Urothelium cell line (cell line): ENCODE data around the gene STX8.
"Not testable (repeated sequence)": the region's sequence is repeated elsewhere in the genome, so short reads cannot be mapped to it uniquely, and the experiment has no call there.

Experiments used
- DNase-seq: peaks from one replicate; pipeline ENCODE4 v3.0.0; 2011; ENCODE audit warnings: low spot score, mixed read lengths
- FAIRE-seq: peaks from 2 replicates; lab custom pipeline; 2011; peaks lifted over from hg19 to GRCh38; lab: Jason Lieb, UNC

STX8 gene, protein sequence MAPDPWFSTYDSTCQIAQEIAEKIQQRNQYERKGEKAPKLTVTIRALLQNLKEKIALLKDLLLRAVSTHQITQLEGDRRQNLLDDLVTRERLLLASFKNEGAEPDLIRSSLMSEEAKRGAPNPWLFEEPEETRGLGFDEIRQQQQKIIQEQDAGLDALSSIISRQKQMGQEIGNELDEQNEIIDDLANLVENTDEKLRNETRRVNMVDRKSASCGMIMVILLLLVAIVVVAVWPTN

DNA sequence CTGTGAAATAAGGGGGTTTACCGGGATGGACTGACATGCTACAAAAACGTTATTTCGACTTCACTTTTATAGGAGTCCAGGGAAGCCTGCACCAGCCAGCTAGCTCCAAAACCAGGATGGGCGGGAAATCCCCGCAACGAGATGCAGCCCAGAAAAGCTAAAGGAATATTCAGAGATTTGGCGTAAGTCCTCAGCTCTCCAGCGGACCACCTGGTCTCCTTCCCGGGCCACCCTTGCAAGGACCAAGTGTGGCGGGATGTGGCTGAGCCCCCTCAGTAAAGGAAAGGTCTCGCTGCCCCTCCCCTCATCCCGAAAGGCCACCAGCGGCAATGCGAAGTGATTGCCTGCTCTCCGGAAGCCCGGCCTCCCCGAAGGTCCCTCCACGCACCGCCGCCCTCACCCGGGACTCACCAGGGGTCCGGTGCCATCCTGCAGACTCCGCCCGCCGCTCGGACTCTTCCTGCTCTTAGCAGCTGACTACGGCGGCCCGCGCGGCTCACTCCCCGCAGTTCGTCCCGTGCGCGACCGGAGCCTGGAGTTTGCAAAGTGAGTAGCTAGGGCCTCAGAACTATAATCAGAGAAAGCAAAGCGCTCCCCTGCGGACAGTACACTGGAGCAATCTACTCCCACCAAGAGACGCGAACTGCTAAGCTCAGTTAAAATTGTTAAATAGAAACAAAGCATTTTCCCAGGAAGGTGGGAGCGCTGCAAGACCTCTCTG, at the start of gene STX8:
TSS of gene STX8 (minus strand) at position 440 of the 721 bp plus-strand sequence. CDS start at position 428, 12 bp downstream.
- no peak for FAIRE-seq
- peak; percentile 77 for DNase-seq

DNA sequence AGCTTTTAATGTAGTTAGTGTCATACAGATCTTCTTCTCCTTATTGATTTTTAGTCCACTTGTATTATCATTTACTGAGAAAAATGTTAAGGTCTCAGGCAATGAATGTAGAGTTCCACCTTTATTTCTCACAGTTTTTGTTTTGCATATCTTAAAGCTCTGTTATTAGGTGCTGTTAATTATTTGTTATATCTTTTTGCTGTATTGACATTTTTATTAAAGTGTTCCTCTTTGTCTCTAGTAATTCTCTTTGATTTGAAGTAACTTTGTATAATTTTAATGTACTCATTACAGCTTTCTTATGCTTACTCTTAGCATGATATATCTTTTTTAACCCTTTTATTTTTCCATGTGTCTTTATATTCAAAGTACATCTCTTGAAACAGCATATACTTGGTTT, 47.3 kb upstream of the STX8 start:
- no peak for FAIRE-seq
- DNase-seq, result no peak

DNA sequence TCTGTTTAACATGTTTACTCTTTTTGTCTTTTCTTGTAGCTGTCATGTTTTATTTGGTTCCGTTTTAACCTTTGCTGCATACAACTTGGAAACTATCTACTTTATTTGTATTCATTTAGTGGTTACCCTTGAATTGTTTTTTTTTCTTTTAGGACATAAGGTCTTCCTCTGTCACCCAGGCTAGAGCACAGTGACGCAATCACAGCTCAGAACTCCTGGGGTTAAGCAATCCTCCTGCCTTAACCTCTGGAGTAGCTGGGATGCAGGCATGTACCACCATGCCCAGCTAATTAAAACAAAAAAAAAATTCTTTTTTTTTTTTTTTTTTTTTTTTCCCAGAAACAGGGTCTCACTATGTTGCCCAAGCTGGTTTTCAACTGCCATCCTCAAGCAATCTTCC, 39.9 kb upstream of the STX8 start:
- FAIRE-seq (no peak), DNase-seq (no peak)

DNA sequence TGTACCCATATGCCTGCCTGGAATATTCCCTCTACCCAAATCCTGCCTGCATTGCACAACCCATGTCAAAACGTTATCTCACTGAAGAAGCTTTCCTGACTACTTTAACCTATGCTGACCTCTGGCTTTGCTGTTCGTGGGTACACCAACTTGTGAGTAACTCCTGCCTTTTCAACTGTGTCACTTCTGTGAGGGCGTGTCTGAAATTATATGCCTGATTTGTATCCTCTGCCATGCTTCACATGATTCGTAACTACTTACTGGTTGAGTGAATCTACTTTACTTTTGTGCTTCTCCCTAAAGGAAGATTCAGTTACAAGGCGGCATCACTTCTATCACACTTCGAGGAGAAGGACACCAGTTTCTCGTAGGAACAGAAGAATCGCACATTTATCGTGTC, 36.4 kb upstream of the STX8 start:
- DNase-seq (no peak), FAIRE-seq (no peak)

DNA sequence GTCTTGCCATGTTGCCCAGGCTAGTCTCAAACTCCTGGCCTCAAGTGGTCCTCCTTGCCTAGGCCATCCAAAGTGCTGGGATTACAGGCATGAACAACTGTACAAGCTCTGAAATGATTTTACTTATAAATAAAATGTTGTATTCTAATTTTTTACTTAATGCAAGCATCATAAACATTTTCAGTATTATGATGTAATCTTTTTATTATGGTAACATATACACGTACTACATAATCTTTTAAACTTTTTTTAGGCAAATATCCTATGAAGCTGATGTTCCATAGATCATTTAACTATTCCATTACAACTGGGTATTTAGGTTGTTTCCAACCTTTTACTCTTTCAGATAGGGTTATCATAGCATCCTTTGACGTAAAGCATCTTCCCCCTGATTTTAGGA, 35.9 kb upstream of the STX8 start:
- FAIRE-seq (no peak), DNase-seq (no peak)

DNA sequence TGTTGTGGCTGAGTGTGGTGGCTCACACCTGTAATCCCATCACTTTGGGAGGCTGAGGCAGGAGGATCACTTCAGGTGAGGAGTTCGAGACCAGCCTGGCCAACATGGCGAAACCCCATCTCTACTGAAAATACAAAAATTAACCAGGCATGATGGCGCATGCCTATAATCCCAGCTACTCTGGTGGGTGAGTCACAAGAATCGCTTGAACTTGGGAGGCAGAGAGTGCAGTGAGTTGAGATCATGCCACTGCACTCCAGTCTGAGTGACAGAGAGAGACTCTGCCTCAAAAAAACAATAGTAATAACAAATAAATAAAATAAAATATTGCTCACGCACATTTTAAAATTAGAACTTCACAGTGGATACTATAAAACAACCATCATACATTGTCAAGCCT, 31.4 kb upstream of the STX8 start:
- not testable (repeated sequence) for FAIRE-seq, DNase-seq

DNA sequence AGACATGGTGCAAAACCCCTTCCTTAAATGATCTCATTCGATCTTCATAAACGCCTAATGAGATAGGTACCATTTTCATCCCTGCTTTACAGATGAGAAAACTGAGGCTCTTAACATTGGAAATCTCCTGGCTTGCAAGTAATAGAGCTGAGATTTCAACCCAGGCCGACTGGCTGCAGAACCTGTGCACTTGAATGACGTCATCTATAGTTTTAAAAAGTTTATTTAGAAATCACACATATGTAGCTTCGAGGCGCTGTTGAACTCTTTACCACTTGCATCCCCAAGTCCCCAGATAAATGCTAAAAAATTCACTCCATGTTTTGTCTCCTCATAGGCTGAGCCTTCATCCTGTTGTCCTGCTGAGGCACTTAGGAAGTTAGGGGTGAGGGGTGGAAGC, 30.8 kb upstream of the STX8 start:
- FAIRE-seq, result no peak
- DNase-seq, result no peak

DNA sequence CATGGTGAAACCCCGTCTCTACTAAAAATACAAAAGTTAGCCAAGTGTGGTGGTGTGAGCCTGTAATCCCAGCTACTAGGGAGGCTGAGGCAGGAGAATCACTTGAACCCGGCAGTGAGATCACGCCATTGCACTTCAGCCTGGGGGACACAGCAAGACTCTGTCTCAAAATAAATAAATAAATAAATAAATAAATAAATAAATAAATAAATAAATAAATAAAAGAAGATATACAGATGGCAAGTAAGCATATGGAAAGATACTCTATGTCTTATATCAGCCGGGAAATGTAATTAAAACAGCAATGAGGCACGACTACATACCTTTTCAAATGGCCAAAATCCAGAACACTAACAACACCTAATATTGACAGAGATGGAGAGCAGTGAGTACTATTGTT, 29.0 kb upstream of the STX8 start:
- FAIRE-seq, DNase-seq: not testable (repeated sequence)

DNA sequence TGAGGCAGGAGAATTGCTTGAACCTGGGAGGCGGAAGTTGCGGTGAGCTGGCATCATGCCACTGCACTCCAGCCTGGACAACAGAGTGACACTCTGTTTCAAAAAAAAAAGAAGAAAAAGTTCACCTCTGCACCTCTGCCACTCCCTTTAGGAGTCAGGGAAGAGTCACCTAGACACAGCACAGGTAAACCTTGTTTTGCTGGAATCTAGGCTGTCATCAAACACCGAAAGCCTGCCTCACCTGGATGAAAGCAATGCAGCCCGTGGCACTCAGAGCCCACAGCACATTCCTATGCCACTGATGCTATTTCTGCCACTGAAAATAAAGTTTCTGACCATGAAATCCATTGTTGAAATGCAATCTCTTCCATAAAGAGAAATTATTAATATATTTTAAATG, 23.0 kb upstream of the STX8 start:
- no peak for FAIRE-seq
- DNase-seq, result no peak

DNA sequence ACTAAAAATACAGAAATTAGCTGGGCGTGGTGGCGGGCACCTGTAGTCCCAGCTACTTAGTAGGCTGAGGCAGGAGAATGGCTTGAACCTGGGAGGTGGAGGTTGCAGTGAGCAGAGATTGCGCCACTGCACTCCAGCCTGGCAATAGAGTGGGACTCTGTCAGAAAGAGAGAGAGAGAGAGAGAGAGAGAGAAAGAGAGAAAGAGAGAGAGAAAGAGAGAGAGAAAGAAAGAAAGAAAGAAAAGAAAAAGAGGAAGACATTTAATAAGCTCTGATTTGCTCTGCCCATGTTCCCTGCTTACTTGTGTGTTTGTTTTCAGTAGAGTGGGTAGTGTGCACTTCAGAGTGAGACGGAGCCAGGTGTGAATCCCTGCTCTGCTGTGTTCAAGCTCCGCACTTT, 22.0 kb upstream of the STX8 start:
- not testable (repeated sequence) for FAIRE-seq

DNA sequence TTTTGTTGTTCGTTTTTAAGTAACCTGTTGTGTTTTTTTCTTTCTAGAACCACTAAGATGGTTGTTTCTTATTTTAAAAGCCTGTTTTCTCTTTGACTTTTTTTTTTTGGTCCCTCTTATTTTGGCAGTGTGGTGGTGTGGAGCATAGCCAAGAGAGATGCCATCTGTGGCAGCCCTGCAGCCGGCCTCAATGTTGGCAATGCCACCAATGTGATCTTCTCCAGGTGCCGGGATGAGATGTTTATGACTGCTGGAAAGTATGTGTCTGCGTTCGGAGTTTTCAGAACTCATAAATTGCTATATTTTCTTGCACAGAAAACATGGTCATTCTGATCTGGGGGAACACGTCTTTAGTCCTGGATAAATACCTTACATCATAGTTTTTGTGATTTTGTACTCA, 18.4 kb upstream of the STX8 start:
- FAIRE-seq, result no peak
- no peak for DNase-seq

More for the DNA sequence above, 22.0 kb upstream of the STX8 start:
- not testable (repeated sequence) for DNase-seq

DNA sequence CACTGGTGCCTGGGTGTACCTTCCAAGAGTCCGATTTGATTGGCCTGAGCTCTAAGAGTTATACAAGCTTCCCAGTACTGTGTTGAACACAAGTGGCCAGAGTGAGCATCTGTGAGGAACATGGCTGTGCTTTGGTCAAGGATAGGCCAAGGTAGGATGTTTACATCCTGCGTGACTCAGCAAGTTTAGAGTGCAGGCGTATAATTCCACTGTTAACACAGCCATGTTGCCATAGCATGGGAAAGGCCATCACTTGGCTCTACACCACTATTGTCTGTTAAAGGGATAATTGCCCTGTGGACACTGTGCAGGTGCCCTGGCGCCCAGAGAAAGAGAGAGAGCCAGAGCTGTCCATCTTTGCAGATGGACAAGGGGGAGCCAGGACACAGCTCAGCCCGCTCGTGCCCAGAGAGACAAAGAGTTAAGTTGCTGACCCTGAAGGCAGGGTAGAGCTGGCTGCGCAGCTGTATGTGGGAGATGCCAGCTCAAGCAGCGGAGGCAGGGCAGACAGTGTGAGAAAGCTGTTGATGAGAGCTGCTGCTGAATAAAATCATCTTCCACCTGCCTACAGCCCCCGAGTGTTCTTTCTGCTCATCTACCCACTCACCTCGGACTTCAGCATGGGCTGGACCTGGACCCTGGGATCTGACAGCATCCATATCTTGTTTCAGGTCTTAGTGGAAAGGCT, 12.5 kb upstream of the STX8 start:
- DNase-seq (no peak), FAIRE-seq (no peak)

DNA sequence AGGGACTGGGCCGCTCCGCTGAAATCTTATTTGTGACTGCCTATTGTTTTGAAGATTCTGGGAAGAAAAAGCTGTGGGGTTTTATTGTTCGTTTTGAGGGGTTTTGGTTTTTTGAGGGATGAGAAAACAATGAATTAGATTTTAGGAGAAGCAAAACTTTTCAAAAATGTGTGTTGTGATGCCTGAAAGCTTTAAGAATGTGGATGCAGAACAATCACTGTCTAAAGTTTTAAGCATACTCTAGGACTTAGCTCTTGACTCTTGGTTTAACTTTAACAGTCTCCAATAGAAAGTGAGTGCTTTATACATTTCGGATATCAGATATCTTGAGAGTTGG, 1.7 kb upstream of the STX8 start:
- FAIRE-seq, result no peak
- no peak for DNase-seq

DNA sequence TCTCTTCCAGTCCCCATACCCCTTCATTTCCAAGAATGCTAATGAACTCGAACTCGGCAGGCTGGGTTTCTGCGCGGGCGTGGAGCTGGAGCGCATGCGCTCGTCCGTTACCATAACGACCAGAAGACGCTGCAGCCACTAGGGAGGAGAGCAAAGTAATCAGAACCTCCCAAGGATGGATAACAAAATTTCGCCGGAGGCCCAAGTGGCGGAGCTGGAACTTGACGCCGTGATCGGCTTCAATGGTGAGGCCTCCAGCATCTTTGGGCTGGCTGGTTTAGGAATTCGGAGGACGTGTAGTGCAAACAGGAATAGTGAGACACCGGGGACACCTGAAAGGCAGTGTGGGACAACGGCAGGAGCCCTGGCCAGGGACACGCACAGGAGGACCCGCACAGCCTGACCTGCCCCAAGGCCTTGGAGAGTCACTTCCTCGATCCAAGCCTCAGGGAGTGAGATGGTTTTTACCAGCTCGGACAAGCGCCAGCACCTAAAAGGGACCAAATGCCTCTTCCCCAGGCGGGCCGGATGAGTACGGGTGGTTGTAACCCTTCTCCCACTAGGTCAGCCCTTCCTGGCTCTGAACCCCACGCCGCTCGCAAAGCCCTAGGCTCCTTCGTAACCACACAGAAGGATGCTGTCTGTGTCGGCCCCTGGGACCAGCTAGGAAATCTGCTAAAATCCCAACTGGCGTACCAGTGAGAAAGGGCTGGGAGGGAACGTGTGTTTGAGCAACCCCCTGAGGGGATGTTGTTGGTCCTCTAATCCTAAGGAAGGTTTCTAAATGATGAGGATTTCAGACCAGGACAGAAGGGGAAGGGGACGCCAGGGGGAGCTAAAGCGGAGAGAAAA, 1.1 kb upstream of the STX8 start, which contains the start of gene CFAP52:
TSS of gene CFAP52 (plus strand) at position 122 of the 852 bp plus-strand sequence. CDS start at position 176, 54 bp downstream.
- peak; percentile 56 for DNase-seq
- no peak for FAIRE-seq

DNA sequence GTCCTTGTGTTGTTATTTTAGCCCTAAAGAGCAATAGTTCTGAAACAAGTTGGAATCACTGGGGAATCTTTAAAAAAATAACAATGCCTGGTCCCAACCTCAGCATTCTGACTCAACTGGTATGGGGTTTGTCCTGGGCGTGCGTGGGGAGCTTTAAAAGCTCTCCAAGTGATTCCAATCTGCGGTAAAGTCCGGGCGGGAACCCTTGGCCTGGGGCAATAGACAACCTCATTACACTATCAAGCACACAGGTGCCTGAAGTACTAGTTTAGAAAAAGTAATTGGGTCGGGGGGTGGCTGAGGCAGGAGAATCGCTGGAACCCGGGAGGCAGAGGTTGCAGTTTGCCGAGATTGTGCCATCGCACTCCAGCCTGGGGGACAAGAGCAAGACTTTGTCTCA, 4.4 kb downstream of the STX8 start:
- no peak for DNase-seq
- no peak for FAIRE-seq

DNA sequence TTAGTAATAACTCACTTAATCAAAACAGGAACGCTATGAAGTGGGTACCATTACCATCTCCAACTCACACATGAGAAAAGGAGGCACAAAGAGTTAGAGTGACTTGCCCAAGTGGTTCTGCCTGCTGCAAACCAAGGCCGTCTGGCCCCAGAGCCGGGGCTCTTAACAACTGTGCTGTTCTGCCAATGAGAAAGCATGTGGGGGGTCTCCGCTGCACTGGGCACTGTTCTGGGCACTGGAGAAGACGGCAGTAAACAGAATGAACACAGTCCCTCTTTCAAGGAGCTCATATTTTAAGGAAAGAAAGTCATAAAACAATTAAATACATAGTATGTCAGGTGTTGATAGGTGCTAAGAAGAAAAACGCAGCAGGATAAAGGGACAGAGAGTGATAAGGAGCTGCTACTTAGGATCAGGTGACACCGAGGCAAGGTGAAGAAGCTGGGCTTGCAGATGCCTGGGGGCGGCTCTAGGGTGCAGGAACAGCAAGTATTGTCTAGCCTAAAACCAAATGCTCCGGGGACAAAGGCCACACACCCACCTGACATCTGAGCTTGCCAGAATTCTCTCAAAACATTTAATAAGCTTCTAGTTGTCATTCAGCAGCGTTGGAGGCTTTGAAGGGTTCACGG, 6.5 kb downstream of the STX8 start:
- FAIRE-seq (no peak), DNase-seq (no peak)

DNA sequence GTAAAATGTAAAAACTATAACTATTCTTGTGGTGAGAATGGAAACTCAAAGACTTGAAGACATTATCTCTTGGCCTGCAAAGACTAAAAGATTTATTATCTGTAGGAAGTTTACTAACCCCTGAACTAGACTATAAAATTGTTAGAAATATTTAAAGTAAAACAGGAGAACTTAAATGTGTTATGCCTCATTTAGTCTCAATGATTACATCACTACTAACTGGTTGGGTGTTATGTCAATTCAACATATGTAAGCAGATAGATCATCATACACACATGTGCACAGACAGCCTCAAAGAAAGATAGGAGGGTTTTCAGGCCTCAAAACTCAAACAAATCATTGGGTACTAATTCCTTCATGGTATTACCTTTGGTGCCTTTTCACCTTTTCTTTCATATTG, 7.6 kb downstream of the STX8 start:
- FAIRE-seq (no peak), DNase-seq (no peak)

DNA sequence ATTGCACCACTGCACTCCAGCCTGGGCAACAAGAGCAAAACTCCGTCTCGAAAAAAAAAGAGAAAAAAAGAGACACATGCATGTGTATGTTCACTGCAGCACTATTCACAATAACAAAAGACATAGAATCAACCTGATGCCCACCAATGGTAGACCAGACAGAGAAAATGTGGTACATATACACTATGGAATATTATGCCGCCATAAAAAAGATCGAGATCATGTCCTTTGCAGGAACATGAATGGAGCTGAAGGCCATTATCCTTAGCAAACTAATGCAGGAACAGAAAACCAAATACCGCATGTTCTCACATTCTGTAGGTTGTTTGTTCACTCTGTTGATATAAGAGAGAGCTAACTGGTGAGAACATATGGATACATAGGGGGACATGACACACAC, 8.9 kb downstream of the STX8 start:
- not testable (repeated sequence) for FAIRE-seq, DNase-seq

DNA sequence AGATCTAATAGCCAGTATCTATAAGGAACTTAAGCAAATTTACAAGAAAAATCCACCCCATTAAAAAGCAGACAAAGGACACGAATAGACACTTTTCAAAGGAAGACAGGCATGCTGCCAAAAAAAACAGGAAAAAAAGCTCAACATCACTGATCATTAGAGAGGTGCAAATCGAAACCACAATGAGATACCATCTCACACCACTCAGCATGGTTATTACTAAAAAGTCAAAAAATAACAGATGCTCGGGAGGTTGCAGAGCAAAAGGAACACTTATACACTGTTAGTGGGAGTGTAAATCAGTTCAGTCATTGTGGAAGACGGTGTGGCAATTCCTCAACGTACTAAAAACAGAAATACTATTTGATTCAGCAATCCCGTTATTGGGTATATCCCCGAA, 9.6 kb downstream of the STX8 start:
- FAIRE-seq, result no peak

DNA sequence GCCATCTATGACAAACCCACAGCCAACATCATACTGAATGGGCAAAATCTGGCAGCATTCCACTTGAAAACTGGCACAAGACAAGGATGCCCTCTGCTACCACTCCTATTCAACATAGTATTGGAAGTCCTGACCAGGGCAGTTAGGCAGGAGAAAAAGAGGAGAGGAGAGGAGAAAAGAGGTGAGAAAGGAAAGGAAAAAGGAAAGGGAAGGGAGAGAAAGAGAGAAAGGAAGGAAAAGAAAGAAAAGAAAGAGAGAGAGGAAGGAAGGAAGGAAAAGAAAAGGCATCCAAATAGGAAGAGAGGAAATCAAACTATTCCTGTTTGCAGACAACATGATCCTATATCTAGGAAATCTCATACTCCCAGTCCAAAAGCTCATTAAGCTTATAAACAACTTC, 11.5 kb downstream of the STX8 start:
- FAIRE-seq, result no peak

More for the DNA sequence above, 9.6 kb downstream of the STX8 start:
- no peak for DNase-seq

DNA sequence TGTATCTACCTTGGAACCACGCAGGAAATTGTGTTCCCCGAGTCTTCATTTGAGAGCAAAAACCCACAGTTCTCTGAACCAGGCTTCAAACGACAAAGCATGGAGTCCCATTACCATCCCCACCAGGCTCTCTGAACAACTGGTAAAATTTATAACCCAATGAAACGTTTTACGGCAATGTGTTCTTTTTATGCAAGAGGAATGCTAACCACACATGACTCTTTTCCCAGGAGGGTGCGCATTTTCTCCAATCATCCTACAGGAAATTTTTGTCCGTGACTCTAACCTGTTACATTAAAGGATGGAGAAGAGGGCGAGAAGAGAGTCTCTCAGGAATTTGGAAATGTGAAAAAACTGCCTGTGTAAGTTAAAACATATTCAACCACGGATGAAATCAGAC, 17.8 kb downstream of the STX8 start:
- no peak for FAIRE-seq
- DNase-seq, result no peak

More for the DNA sequence above, 11.5 kb downstream of the STX8 start:
- DNase-seq, result no peak
